Right forelimb (tissue), 1 donor: ENCODE data around the gene SLC35F1.

Experiments used
- DNase-seq: peaks from one replicate; pipeline ENCODE4 v3.0.0-alpha.2; 2018

Gene SLC35F1

DNA sequence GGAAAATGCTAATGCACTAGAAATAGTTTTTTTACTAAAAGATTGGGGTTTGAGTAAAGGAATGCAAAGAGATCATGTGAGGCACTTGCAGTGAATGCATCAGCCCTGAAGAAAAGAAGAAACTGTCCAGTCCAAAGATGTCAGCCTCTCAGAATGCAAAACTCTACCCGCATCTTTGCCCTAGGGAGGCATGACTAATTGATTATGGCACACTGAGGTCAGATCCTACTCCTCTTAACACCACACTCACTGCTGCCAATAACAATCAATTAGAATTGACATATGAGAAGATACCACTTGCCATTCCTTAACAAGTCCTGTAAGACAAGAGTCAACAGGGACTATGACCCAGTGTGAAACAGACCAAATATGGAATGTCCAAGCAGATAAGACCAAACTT is 378.7 kb downstream of the SLC35F1 start:
- DNase-seq, result no peak

DNA sequence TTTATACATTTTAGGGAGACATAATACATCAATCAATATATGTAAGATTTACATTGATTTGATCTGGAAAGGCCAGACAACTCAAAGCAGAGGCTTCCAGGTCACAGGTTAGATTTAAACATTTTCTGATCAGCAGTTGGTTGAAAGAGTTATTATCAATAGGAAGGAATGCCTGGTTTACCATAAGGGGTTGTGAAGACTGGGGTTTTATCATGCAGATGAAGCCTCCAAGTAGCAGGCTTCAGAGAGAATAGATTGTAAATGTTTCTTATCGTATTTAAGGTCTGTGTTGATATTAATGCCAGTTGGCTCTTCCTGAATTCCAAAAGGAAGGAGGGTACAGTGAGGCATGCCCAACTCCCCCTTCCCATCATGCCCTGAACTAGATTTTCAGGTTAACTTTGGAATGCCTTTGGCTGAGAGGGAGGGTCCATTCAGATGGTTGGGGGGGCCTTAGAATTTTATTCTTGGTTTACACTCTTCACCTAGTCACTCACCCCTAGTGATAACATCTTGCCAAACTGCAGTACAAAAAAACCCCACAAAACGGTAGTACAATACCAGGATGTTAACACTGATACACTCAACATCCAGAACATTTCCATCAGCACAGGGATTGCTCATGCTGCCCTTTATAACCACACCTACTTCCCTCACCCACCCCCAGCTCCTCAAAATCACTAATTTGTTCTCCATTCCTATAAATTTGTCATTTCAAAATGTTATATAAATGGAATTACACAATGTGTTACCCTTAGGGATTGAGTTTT is 381.5 kb downstream of the SLC35F1 start:
- DNase-seq, result no peak

DNA sequence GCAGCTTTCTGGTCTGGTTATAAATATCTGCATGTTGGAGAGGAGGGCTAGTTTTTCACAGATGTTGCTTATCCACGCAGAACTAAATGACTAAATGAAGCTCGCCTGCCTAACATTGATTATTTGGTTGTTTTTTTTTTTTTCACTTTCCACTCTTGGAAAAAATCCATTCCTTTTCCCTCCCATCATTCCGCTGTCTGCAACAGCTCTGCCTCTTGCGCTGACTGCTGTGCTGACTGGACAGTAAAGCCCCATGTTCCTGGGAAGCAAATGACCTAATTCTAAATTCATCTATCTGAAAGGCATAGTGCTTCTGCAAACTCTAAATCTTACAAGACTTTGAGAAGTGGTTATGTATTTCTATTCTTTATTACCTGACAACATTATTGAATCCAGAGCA is 385.5 kb downstream of the SLC35F1 start:
- no peak for DNase-seq

DNA sequence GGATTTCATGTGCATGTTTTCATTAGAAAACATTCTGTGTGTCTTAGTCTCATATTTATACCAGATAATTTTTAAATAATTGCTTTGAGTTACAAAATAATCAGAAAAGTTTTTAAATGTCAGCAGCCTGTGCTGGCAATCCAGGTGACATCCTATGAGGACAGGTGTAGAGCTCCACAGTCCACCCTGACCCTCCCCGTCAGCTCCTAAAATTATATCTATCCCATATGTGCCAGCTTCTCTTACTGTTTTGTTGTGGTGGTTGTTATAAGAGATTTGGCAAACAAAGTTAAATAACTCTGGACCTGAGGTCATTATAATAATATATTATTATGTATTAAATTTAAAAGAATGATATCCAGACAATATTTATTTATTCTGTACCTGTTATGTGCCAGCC is 387.8 kb downstream of the SLC35F1 start:
- DNase-seq, result no peak

DNA sequence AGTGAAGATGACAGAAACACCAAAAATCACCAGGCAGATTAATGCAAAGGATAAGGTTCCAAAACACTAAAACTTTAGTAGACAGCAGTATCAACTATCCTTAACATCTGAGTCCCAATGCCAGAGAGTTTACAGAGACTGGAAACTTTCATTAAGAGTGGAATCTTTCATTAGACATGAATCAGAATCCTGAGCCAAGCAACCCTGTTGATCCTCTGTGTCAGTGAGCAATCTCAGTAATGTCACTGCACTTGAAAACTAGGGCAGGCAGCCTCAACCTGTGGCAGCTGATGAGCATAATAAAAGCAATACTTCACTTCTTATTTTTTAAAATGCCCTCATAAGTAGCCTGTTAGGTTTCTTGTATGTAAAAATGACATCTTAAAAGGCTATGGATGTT is 388.3 kb downstream of the SLC35F1 start:
- DNase-seq, result no peak

DNA sequence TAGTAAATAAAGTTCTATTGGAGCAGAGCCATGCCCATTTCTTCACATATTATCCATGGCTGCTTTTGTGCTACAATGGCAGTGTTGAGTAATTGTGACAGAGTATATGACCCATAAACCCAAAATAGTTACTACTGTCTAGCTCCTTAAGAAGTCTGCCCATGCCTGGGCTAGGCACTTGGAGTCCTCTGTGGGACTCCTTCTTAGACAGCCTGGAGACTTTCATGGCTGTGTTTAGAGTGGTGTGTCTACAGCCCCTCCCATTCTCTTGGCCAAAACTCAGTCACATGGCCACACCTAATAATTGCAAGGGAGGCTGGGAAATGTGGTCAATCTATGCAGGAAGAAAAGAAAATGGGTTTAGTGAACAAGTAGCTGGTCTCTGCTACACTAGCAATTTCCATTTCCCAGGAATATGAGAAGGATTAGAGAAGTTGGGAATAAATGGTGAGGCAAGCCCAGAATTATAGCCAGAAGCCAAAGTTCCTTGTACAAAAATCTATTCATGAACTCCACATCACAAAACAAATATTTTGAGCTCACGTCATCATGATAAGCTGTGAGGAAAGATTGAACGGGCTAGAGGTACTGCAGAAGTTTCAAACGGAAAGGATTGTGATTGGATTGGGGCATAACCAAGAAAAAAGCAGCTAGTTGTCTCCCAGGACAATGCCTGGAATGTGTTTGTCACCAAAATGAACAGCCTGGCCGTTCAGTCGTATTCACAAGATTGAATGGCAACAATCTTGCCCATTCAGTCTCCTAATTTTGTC is 389.3 kb downstream of the SLC35F1 start:
- no peak for DNase-seq

DNA sequence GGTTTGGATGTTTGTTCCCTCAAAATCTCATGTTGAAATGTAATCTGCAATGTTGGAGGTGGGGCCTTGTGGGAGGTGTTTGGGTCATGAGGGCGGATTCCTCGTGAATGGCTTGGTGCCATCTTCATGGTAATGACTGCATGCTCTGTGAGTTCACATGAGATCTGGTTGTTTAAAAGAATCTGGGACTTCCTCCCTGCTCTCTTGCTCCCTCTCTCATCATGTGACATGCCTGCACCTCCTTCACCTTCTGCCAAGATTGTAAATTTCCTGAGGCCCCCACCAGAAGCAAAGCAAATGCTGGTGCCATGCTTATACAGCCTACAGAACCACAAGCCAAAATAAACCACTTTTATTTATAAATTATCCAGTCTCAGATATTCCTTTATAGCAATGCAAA is 390.8 kb downstream of the SLC35F1 start:
- DNase-seq, result no peak

DNA sequence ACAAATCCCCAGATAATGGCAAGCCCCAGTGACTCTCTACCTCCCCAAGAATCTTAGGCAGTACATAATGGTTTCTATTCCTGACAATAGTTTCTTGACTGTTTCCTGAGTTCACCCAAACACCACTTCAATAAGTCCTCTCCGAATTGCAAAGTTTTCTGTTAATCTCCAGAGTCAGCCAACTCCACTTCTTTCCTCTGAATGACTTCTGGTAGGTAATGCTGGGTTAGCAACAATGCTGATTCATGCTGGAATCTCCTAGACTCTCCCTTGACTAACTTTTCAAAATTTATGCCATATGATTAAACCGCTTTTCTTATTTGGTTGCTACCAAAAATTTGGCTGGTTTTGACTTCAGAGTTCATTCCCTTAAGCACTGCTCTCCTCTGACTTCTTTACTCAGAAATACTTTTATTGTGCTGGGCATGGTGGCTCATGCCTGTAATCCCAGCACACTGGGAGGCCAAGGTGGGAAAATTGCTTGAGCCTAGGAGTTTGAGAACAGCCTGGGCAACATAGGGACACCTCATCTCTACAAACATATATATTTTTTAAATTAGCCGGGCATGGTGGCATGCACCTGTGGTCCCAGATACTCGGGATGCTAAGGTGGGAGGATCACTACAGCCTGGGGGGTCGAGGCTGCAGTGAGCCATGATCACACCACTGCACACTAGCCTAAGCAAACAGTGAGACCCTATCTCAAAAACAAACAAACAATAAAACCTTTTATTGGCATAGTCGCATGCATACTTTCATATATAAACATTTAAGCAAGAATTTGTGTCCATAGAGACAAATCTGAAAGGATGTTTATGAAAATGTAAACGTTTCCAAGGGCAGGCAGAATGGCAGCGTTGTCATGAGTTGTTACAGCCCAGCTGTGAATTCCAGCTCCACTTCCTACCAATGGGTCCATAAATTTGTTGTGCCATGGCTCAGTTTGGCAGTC is 391.7 kb downstream of the SLC35F1 start:
- DNase-seq, result no peak

DNA sequence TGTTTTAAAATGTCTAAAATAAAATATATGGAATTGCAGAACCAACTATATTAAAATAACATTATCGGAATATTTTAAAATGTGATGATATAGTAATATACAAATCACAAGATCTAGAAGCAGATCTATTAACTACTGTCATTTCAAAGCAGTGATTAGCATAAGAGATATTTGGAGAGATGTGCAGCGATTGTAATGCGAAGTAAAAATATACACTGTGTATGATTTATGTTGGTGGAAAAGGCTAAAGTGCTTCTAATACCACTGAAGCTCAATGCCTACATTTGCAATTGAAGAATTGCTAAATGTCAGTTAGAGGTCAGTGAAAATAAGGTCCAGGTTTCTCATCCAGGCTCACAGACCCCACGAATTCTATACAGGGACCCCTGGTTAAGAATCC is 392.4 kb downstream of the SLC35F1 start:
- DNase-seq, result no peak

DNA sequence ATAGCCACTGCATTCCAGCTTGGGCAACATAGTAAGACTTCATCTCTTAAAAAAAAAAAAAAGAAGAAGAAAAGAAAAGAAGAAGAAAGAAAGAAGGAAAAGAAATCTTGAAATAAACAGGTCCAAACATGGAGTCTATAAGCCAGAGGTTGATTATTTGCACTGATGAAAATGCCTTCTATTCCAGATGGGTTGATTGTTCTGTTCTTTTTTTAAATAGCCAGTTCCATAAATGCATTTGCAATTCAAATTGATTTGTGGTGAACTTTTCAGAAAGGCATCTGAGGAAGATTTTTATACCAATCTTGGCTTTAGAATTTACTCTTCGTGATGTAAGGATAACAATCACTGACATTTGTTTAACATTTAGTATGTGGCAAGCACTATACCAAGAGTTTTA is 397.3 kb downstream of the SLC35F1 start:
- no peak for DNase-seq

DNA sequence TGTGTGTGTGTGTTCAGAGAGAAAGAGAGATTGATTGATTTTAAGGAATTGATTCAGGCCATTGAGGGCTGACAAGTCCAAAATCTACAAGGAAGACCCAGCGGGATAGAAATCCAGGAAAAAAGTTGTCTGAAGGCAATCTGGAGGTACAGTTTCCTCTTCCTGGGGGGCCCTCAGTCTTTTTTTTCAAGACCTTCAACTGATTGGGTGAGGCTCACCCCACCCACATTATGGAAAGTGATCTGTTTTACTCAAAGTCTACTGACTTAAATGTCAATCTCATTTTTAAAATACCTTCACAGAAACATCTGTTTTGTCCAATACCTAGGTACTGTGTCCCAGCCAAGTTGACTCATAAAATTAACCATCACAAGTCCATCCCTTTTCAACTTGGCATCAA is 398.0 kb downstream of the SLC35F1 start:
- no peak for DNase-seq

DNA sequence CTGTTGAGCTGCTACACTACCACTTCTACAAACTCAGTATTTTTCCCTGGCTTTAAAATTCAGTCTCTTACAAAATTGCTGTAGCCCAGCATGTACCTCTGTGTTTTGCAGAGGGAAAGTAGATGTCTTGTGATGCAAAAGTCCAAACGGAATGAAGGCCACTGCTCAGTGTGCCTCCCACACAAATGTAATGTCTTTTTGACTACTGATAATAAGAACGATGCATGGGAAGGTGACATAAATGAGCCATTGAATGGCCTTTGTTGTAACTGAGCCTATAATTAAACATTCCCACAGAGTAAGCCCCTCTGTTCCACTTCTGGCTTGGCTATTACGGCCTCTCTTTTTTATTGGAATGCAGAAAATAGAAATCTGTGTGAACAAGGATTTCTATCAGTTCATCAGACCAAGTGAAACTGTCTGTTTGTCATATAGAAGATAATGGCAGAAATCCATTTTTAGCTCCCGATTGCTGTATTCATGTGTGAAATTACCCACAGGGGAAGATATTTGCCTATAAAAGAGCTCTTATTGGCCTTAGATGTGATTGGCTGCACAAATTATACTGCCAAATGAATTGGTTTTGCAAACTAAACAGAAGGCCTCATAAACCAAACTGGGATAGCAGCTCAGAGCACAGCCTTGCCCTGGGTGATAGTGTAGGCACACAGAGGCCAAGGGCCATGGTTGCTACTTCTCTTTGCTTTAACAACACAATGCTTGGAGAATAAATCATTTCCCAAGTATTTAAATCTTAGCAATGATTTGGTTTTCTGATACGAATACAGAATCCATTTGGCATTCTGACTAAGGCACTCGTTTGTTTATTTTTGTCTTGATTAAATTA is 399.6 kb downstream of the SLC35F1 start:
- DNase-seq, result no peak

DNA sequence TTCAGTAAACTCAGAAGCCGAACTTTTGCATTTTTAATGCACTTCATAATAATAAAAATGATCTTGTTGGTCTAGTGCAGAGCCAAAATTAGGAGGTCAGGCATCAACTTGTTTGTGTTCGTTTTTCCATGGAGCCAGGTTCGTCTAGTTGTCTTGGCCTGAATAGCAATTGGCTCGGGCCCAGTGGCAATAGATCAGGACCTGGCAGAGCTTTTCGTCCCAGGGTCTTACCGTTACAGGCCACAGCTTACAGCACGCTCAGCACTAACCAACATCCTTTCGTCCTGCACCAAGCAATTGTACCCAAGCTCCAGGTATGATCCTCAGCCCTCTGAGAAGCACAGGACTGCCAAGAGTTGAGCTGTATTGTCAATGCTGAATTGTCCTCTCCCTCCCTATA is 400.5 kb downstream of the SLC35F1 start:
- DNase-seq, result no peak

DNA sequence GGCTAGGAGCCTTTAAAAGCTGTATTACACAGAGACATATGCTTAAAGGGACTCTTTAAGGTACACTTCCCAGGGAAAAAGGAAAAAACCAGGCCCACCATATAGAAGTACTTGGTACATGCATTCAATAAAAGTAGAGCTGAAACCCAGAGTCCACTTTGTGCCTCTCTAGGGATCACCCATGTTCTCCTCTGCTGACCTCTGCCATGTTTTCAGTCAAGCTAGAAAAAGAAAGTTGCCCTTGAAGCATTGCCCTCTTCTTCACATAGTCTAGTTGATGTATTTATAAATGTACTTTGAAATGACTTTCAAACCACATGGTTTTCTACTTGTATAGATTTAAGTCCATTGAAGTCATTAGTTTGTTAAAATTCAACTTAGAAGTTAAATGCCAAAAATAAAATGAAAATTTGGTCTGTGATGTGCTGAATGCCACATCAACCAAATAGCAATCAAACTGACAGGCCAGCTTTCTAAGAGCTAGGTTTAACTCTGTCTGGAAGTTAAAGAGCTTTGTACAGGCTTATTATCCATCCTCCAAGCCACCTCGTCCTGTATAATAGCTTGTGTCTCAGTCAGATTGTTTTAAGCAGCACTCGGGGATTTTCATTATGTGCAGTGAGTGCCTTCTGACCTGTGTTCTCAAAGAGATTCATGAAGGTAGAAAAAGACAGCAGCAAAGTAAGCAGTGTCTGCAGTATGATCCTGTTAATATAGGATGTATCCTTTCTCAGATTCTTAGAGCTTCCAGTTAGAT is 402.5 kb downstream of the SLC35F1 start:
- no peak for DNase-seq

DNA sequence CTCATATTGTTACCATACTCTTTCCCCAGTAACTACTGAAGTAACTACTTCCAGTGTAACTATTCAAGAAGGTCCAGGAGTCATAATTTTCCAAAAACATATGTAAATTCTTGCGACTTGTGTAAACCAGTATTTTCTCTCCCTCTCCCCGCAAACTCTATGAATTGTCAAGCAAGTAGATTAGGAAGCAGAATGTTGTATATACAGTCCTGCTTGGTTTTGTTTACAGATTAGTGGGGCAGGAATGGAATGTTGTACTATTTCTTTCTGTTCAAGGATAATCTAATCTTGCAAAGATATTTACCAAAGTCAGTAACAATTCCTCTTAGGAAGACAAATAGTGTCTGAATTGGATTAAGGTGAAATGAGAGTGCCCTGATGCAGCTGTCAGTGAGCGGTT is 406.1 kb downstream of the SLC35F1 start:
- no peak for DNase-seq

DNA sequence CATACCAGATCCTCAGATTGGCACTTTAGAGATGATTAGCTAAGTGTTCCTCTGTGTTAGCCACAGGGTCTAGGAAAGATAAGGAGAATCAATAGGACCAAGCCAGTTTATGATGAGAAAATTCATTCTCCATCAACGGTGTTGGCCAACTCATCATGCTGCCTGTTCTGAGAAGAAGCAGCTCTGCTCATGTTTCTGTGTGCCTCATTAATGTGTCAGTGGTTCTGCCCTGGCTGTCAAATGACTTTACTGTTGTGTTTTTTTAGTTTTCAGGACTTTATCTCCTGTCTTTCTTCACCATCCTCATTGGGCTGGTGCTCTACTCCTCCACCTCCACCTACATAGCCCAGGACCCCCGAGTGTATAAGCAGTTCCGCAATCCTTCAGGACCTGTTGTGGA is 406.7 kb downstream of the SLC35F1 start:
- no peak for DNase-seq

DNA sequence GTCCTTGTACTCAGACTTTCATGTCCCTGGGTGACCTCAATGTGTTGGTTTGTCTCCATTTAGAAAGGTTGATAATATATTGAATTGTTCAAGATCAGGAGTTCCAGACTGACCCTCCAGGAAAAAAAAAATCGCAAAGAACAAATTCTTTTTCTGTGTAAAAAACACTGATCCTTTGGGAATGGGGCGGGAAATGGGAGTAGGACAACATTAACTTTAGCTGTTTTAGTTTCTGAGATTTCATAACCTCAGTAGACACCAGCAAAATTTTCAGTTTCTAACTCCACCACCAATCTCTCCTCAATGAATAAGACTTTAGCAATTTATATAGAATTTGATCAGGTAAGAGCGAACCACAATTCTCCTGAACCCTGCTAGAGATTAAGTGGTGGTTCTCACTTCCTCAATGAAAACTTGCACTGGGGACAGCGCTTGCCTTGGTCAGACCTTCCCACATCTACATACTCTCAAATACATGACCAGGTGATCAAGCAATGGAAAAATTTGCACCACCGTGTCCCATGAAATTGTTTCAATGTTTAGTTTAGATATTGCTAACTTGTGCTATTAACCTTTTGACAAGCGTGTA is 409.8 kb downstream of the SLC35F1 start:
- DNase-seq, result no peak

DNA sequence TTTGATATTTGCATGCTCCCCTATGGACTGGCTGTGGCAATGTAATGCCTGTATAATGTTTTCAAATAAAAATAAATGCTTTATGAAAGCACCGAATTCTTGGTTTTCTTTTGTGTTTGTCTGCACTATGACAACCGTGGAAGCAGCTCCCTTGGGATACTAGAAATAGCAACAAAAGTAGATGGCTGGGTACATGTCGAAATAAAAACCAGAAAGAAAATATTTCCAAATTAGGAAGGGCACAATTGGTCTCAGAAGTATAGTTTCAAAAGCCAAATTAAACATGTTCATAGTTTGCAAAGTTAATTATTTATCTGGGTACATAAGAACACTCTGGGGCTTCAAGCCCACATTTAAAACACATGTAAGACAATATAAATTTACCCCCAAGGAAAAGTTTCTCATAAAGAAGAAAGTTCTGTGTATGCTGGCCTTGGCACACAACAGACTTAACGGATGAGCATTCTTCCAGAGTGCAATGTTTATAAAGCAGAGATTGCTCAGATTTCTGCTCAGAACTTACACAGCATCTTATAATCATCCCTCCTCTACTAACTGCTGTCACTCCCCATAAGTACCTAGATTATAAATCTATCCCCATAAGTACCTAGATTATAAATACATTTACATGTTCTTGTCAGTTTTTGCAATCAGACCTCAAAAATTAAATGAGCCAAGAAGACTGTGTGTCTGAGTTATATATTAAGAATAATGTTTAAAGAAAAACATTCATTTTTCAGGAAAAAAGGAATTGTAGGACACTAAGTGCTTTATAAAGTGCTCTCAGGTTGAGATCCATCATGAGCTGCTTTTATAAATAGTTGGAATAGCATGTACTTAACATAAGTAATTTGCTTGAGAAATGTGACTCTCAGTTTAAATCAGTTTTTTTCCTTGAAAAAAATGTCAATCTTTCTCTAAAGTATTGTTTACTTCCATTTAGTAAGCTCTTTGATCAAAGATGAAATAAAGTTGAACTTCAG is 410.8 kb downstream of the SLC35F1 start:
- no peak for DNase-seq

DNA sequence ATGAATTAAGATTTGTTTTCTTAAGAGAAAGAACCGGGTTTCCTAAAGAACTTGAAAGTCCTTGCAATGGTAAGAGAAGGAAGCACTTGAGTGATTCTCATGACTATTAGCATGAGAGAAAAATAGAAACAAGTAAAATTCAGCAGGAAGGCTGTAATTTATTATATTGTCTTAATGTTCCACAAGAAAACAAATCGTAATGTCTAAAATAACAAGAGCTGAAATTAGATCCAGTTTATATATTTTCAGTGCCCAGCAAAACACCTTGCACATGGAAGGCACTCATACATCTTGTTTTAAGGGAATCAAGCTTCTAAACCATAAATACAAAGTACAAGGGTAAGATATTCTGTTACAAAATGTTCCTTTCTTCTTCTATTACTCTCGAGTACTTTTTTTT is 411.6 kb downstream of the SLC35F1 start:
- DNase-seq, result no peak

DNA sequence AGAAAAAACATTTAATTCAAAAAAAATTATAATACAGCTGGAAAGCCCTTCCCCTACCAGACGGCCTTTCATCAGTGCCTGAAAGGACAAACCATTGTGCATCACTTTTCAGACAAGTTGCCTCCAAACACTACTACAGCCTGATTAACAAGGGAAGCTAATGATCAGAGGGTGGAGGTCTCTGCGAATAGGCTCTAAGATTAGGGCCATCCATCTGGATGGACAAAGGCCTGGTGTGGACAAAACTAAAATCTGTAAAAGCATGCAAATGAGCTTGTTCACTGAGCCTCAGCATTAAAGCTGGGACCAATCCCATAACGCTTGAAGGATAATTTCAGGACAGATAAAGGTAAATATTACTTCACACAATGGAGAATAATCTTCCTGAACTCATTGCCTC is 412.4 kb downstream of the SLC35F1 start:
- no peak for DNase-seq
